Small intestine (tissue), 7 donors: ENCODE results near the gene CCR4. TPM values are rescaled to one million over a fixed set of nuclear protein-coding genes. Genes with fewer than 3 reads are reported as not detected.
A peak's percentile ranks its signal among the peaks of the same experiment; 100 is the strongest.
"Not testable (repeated sequence)": the region's sequence is repeated elsewhere in the genome, so short reads cannot be mapped to it uniquely, and the experiment has no call there.

Experiments used
- DNase-seq, 2 donors: peaks; one replicate each; pipeline versions ENCODE4 v3.0.0 to v3.0.0-alpha.2; 2013
- FAIRE-seq: peaks from 2 replicates; lab custom pipeline; 2012; peaks lifted over from hg19 to GRCh38; lab: Jason Lieb, UNC
- H3K27ac ChIP-seq, 3 donors: one replicate each; pipeline ENCODE4 v1.5.1; 2013; ENCODE audit warnings: low read length in 2 of 3, mild to moderate bottlenecking in 2 of 3, control low read depth in 1 of 3, inconsistent platforms in 1 of 3, low read depth in 1 of 3, moderate library complexity in 1 of 3
- H3K27me3 ChIP-seq, 3 donors: one replicate each; pipeline ENCODE4 v1.6.1; 2013; ENCODE audit warnings: low read length in 3 of 3, inconsistent platforms in 1 of 3; ENCODE audit not compliant: control insufficient read depth in 3 of 3, insufficient read depth in 3 of 3
- H3K36me3 ChIP-seq, 3 donors: one replicate each; pipeline ENCODE4 v1.6.1; 2013; ENCODE audit warnings: low read length in 3 of 3, inconsistent platforms in 1 of 3, low read depth in 1 of 3, mild to moderate bottlenecking in 1 of 3, moderate library complexity in 1 of 3; ENCODE audit not compliant: control insufficient read depth in 3 of 3, insufficient read depth in 2 of 3
- H3K4me1 ChIP-seq, 3 donors: one replicate each; pipeline ENCODE4 v1.6.1; 2013; ENCODE audit warnings: low read length in 2 of 3, inconsistent platforms in 1 of 3, low read depth in 1 of 3, mild to moderate bottlenecking in 1 of 3, moderate library complexity in 1 of 3; ENCODE audit not compliant: control insufficient read depth in 3 of 3, insufficient read depth in 2 of 3
- H3K4me3 ChIP-seq, 3 donors: one replicate each; pipeline ENCODE4 v1.5.1; 2013; ENCODE audit warnings: low read length in 3 of 3, control low read depth in 1 of 3, inconsistent platforms in 1 of 3, low read depth in 1 of 3, mild to moderate bottlenecking in 1 of 3, moderate library complexity in 1 of 3
- H3K9me3 ChIP-seq, 2 donors: one replicate each; pipeline ENCODE4 v1.6.1; 2013; ENCODE audit warnings: low read depth in 1 of 2, low read length in 1 of 2; ENCODE audit not compliant: control insufficient read depth in 2 of 2, insufficient read depth in 1 of 2
- WGBS, 3 donors: extraction: QIAGEN DNeasy Blood & Tissue Kit; methylation state at CpG; one replicate each; pipeline ENCODE4 v1.1.7; 2013; 5-methylcytosine and 5-hydroxymethylcytosine counted together
- polyA plus RNA-seq, 4 donors: library from polyadenylated mRNA; stranded (reverse) in 3 of 4; unstranded in 1 of 4; fragments of 200-250 nt in 3 of 4; fragments of 120-200 nt in 1 of 4; gene quantifications; one replicate each; pipeline versions ENCODE4 v1.2.1 to v1.2.3, GENCODE V29; 2013
- donor health status: healthy with polysubstance abuse.
- donor health status: control.
- donor health status: control.
- donor health status: Bipolar disorder and iron deficiency.
- donor health status: healthy.

Gene CCR4
- polyA plus RNA-seq, 4 donors, result 0.16 to 0.38 TPM; not detected in 2

DNA sequence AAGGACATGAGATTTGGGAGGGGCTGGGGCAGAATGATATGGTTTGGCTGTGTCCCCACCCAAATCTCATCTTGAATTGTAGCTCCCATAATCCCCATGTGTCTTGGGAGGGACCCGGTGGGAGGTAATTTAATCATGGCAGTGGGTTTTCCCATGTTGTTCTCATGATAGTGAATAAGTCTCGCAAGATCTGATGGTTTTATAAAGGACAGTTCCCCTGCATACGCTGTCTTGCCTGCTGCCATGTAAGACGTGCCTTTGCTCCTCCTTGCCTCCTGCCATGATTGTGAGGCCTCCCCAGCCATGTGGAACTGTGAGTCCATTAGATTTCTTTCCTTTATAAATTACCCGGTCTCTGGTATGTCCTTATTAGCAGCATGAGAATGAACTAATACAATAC is 15.2 kb downstream of the CCR4 start:
- H3K36me3 ChIP-seq, result not testable (repeated sequence)
- WGBS, 3 donors, result 91 to 95% (median 94%) methylated on average over 5 of the region's 5 CpGs

DNA sequence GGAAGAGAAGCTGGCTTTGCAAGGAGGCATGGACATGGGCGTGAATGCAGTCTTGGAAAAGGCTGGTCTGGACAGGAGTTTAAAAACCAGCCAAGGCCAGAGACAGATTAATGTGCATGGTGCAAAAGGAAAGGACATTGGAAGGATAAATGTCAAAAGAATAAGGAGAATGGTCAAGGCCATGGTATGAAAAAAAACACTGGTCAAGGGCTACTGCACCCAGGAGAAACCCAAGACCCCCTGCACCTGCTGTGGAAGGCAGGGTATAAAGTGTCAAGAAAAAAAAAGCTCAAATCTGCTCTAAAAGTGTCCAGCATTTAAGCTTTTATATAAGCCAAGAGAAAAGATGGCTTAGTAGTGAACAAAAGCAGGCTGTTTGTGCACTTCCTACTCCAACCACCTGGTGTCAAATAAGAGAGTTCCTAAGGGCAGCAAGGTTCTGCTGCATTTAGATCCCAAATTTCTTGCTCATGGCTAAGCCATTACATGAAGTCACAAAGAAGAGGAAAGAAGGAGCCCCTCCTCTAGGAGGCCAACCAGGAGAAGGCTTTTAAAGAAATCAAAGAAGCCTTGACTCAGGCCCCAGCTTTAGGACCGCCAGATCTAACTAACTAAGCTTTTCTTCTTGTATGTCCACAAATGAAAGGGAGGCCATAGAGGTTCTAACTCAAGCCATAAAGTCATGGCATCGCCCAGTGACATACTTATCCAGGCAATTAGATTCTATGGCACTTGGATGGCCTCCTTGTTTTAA is 16.9 kb downstream of the CCR4 start:
- no peaks in the 10 kb centered on the region for H3K27me3 ChIP-seq
- FAIRE-seq (no peak), DNase-seq (no peak)
- H3K9me3 ChIP-seq, result peaks cover 2 to 16% of the 10 kb centered on the region in 2 donors
- 91 to 96% (median 94%) methylated on average over 3 of the region's 3 CpGs for WGBS, 3 donors
- H3K27ac ChIP-seq, result no peak overlapping the region
- H3K36me3 ChIP-seq, result no peaks in the 10 kb centered on the region
- peaks cover 0 to 7% (median 0%) of the 10 kb centered on the region in 3 donors for H3K4me1 ChIP-seq
- no peak overlapping the region for H3K4me3 ChIP-seq

More for the DNA sequence above, 15.2 kb downstream of the CCR4 start:
- H3K27me3 ChIP-seq, H3K4me1 ChIP-seq, FAIRE-seq, DNase-seq, H3K27ac ChIP-seq, H3K4me3 ChIP-seq: not testable (repeated sequence)
- peaks cover 2 to 16% of the 10 kb centered on the region in 2 donors for H3K9me3 ChIP-seq

DNA sequence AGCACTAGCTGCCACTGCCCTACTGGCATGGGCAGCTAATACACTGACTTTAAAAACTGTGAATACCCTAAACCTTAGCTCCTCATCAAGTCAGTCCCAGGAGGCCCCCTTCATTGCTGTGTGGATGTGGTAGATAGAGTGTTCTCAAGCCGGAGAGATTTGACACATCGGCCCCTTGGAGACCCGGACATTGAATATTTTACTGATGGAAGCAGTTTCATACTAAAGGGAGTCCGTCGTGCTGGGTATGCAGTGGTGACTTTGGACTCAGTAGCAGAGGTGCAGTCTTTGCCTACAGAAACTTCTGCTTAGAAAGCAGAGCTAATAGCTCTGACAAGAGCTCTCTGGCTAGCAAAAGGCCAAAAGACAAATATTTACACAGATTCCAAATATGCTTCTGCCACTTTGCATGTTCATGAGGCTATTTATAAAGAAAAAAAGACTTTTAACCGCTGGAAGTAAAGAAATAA is 17.5 kb downstream of the CCR4 start:
- H3K4me1 ChIP-seq, result peaks cover 0 to 7% (median 4%) of the 10 kb centered on the region in 3 donors
- 66 to 85% (median 84%) methylated on average over 6 of the region's 6 CpGs for WGBS, 3 donors
- H3K9me3 ChIP-seq, result peaks cover 2 to 16% of the 10 kb centered on the region in 2 donors
- H3K27ac ChIP-seq, result no peak overlapping the region
- no peaks in the 10 kb centered on the region for H3K27me3 ChIP-seq
- no peak overlapping the region for H3K4me3 ChIP-seq
- DNase-seq (peak in 1 of 2 donors; percentile 41), FAIRE-seq (no peak)
- no peaks in the 10 kb centered on the region for H3K36me3 ChIP-seq

DNA sequence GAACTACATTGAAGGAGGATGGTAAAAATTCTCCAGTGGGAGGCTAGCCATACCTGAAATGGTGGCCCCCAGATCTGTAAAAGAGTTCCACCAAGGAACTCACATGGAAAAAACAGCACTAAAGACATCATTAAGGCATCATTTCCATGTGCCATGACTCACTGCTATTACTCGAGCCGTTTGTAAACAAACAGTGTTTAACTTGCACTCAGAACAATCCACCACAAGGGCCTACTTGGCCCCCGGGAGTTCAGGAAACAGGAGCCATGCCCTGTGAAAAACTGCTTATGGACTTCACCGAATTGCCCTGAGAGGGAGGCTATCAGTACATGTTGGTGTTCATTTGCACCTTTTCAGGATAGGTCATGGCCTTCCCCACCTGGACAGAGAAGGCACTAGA is 18.2 kb downstream of the CCR4 start:
- 57 to 70% (median 63%) methylated on average over 4 of the region's 4 CpGs for WGBS, 3 donors
- no peaks in the 10 kb centered on the region for H3K27me3 ChIP-seq
- peaks cover 0 to 7% (median 5%) of the 10 kb centered on the region in 3 donors for H3K4me1 ChIP-seq
- H3K27ac ChIP-seq, result no peak overlapping the region
- FAIRE-seq, result no peak
- no peaks in the 10 kb centered on the region for H3K36me3 ChIP-seq
- peaks cover 2 to 16% of the 10 kb centered on the region in 2 donors for H3K9me3 ChIP-seq
- H3K4me3 ChIP-seq, result no peak overlapping the region
- no peak for DNase-seq

DNA sequence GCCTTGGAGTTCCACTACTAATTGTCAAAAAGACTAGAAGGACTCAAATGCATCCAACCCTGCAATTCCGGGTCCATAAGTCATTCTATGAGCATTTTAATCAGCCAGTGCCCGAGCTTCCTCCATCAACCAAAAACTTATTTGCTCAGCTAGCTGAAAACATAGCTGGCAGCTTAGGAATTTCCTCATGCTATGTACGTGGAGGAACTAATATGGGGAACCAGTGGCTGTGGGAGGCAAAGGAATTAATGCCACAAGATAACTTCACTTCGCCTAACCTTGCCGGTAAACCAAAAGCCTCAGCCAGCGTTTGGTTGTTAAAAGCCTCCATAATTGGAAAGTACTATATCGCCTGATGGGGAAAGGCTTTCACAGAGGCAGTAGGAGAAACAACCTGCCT is 19.8 kb downstream of the CCR4 start:
- FAIRE-seq, H3K4me3 ChIP-seq, DNase-seq, H3K27ac ChIP-seq, H3K4me1 ChIP-seq, H3K27me3 ChIP-seq, H3K9me3 ChIP-seq, H3K36me3 ChIP-seq: not testable (repeated sequence)
- 89 to 93% (median 92%) methylated on average over 7 of the region's 7 CpGs for WGBS, 3 donors

DNA sequence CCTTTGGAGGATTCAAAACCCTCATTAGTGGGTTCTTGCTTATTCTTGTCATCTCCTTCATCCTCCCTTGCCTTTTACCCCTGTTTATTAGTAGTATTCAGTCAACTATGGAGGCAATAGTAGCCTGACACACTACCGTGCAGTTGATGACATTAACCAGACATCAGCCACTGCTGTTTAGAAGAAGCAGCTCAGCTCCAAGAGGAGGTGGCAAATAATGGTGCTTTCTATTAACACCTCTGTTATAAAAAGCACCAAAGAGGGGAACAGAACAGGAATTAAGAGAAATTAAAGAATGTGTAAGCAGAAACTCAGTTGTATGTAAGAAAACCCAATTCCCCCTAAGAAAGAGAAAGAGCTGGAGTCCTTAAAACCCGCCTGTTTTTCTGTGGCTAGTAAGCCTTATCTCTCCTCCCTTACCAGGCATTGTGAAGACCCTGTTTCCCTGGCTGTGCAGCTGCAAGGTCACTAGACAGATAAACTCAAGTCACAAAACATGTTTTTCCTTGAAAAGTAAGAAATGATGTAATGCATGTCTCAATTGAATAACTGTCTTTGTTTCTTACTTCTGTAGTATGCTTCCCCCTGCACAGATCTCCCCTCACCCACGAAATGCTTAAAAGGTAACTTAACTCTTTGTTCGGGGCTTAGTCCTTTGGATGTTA is 21.2 kb downstream of the CCR4 start:
- H3K4me3 ChIP-seq, result no peak overlapping the region
- H3K27ac ChIP-seq, result no peak overlapping the region
- 86 to 89% (median 89%) methylated on average over 4 of the region's 4 CpGs for WGBS, 3 donors
- DNase-seq (no peak), FAIRE-seq (no peak)
- H3K9me3 ChIP-seq, result no peaks in the 10 kb centered on the region
- H3K4me1 ChIP-seq, result peaks cover 0 to 7% (median 5%) of the 10 kb centered on the region in 3 donors
- H3K27me3 ChIP-seq, result no peaks in the 10 kb centered on the region
- no peaks in the 10 kb centered on the region for H3K36me3 ChIP-seq

DNA sequence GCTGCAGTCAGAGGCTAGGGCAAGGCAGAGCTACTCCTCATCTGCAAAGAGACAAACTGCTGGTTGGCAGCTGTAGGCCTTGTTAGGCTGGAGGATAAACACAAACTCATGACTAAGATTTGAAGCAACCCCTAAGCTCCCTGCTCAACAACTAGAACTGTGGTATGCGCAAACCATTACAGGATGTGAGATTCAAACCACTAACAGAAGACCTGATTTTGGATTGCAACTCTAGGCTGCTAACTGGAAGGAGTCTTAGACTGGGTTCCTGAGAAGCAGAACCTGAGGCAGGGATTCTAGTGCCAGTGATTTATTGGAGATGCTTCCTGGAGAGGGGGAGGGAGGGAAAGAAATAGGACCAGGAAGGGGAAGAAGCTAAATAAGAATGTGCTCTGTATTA is 22.5 kb downstream of the CCR4 start:
- no peaks in the 10 kb centered on the region for H3K27me3 ChIP-seq
- no peak for FAIRE-seq
- WGBS, 3 donors, result 60 to 84% (median 76%) methylated on average over 1 of the region's 1 CpG
- H3K27ac ChIP-seq, result no peak overlapping the region
- peak in 1 of 2 donors; percentile 23 for DNase-seq
- no peak overlapping the region for H3K4me3 ChIP-seq
- H3K9me3 ChIP-seq, result no peaks in the 10 kb centered on the region
- H3K4me1 ChIP-seq, result peaks cover 0 to 5% (median 2%) of the 10 kb centered on the region in 3 donors
- H3K36me3 ChIP-seq, result no peaks in the 10 kb centered on the region

DNA sequence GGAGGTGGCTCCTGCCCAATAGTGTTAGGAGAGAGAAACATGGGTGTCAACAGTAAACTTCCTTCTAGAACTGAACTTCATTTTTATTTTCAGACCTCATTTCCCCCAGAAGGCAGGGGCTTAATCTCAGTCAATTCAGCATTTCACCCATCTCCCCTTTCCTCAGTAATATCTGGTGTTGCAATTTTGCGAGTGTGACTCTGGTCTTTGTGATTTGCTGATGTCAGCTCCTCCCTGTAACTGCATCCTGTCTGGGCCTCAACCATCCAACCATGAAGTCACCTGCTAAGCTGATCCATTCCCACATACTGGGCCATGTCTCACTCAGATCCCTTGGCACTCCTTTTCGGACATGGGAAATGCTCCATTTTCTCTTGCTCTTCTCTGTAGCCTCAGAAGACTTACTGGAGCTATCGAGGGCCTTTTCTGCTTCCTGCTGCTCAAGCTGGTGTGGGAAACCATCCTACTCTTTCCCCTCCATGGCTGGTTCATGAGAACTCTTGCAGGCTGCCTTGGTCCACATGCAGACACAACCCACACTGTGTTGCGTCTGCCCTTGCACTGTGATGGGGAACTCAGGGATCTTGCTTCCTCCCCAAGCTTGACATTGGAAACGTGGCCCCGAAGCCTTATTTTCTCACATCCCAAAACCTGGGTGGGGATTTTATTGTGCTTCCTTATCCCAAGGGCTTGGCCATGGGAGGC is 24.6 kb downstream of the CCR4 start:
- H3K27me3 ChIP-seq, result no peaks in the 10 kb centered on the region
- no peaks in the 10 kb centered on the region for H3K9me3 ChIP-seq
- no peak overlapping the region for H3K4me3 ChIP-seq
- no peak for DNase-seq
- WGBS, 3 donors, result 85 to 91% (median 85%) methylated on average over 6 of the region's 6 CpGs
- no peaks in the 10 kb centered on the region for H3K36me3 ChIP-seq
- H3K27ac ChIP-seq, result no peak overlapping the region
- peaks cover 0 to 5% (median 0%) of the 10 kb centered on the region in 3 donors for H3K4me1 ChIP-seq
- no peak for FAIRE-seq
